ENCODE results near the gene PPP1R8. TPM values are rescaled to one million over a fixed set of nuclear protein-coding genes. Genes with fewer than 3 reads are reported as not detected.
A peak's percentile ranks its signal among the peaks of the same experiment; 100 is the strongest.

Gene PPP1R8
- total and polyA plus RNA-seq, 2 donors (not counting 1 experiment from before 2014, with no cell fraction given) = 42.2 to 48.9 TPM

- peak overlapping the region; percentile 93 for H3K9ac ChIP-seq (ENCODE audit: insufficient read depth, low read length)
- no peaks in the 10 kb centered on the region for H3K27me3 ChIP-seq (ENCODE audit: control insufficient read depth, insufficient read depth, low read length)
- no peaks in the 10 kb centered on the region for H3K36me3 ChIP-seq (ENCODE audit: control insufficient read depth, insufficient read depth, low read length)
- H3K4me3 ChIP-seq (replicated peaks in 1 of 4; ENCODE audit: control extremely low read depth in 1 of 4, insufficient read depth in 1 of 4, low read depth in 3 of 4, low read length in 4 of 4) = peak overlapping the region; percentile 76 to 91 (median 88)
- peak overlapping the region; percentile 95 for H3K27ac ChIP-seq (ENCODE audit: insufficient read depth, low read length)
- peaks cover 56% of the 10 kb centered on the region for H3K79me2 ChIP-seq (ENCODE audit: control insufficient read depth, insufficient read depth, low read length)
- peaks cover 3% of the 10 kb centered on the region for H4K20me1 ChIP-seq (ENCODE audit: control insufficient read depth, extremely low read depth, insufficient read depth, low read length)
- no peaks in the 10 kb centered on the region for H3K9me3 ChIP-seq (ENCODE audit: control insufficient read depth, insufficient read depth, low read depth, low read length)
- no peak overlapping the region for H2AFZ ChIP-seq (ENCODE audit: low read length)
- H3K4me1 ChIP-seq (ENCODE audit: control insufficient read depth, extremely low read depth, insufficient read depth, low read length) = peaks cover 8% of the 10 kb centered on the region
- peak overlapping the region; percentile 88 for H3K4me2 ChIP-seq (ENCODE audit: extremely low read depth, insufficient read depth, low read length)
- peak in 1 of 2 donors; percentile 13 for DNase-seq (ENCODE audit: low read depth in 2 of 2)
- TF ChIP-seq EZH2 (IDR thresholded peaks at IDR 0.05; ENCODE audit: low read length, missing control alignments) (no peak), CTCF (conservative IDR thresholded peaks at IDR 0.05 in 1 of 2, IDR thresholded peaks at IDR 0.05 in 1 of 2; ENCODE audit: low read depth in 1 of 2, low read length in 2 of 2) (no peak)
These were observed 1.2 kb downstream of the PPP1R8 start for GRCh38 chr1:27831568-27832410.

- Histone ChIP-seq H3K27me3 (ENCODE audit: control insufficient read depth, insufficient read depth, low read length) (no peaks in the 10 kb centered on the region), H3K27ac (ENCODE audit: insufficient read depth, low read length) (peak overlapping the region; percentile 32), H3K36me3 (ENCODE audit: control insufficient read depth, insufficient read depth, low read length) (no peaks in the 10 kb centered on the region), H3K79me2 (ENCODE audit: control insufficient read depth, insufficient read depth, low read length) (peaks cover 58% of the 10 kb centered on the region), H3K9me3 (ENCODE audit: control insufficient read depth, insufficient read depth, low read depth, low read length) (no peaks in the 10 kb centered on the region), H2AFZ (ENCODE audit: low read length) (no peak overlapping the region), H4K20me1 (ENCODE audit: control insufficient read depth, extremely low read depth, insufficient read depth, low read length) (peaks cover 3% of the 10 kb centered on the region), H3K9ac (ENCODE audit: insufficient read depth, low read length) (no peak overlapping the region), H3K4me2 (ENCODE audit: extremely low read depth, insufficient read depth, low read length) (peak overlapping the region; percentile 88), H3K4me1 (ENCODE audit: control insufficient read depth, extremely low read depth, insufficient read depth, low read length) (peaks cover 8% of the 10 kb centered on the region), H3K4me3 (replicated peaks in 1 of 4; ENCODE audit: control extremely low read depth in 1 of 4, insufficient read depth in 1 of 4, low read depth in 3 of 4, low read length in 4 of 4) (peak overlapping the region in 2 of 4 experiments; percentile 4 to 90)
- DNase-seq (ENCODE audit: low read depth in 2 of 2) = peak in 1 of 2 donors; percentile 85
- TF ChIP-seq EZH2 (IDR thresholded peaks at IDR 0.05; ENCODE audit: low read length, missing control alignments) (no peak), CTCF (conservative IDR thresholded peaks at IDR 0.05 in 1 of 2, IDR thresholded peaks at IDR 0.05 in 1 of 2; ENCODE audit: low read depth in 1 of 2, low read length in 2 of 2) (no peak)
These were observed 2.2 kb downstream of the PPP1R8 start for GRCh38 chr1:27832762-27833161.

GRCh38 chr1:27833470-27833869 lies 2.9 kb downstream of the PPP1R8 start:
- peaks cover 8% of the 10 kb centered on the region for H3K4me1 ChIP-seq (ENCODE audit: control insufficient read depth, extremely low read depth, insufficient read depth, low read length)
- H3K9me3 ChIP-seq (ENCODE audit: control insufficient read depth, insufficient read depth, low read depth, low read length) = no peaks in the 10 kb centered on the region
- no peak overlapping the region for H2AFZ ChIP-seq (ENCODE audit: low read length)
- no peaks in the 10 kb centered on the region for H3K36me3 ChIP-seq (ENCODE audit: control insufficient read depth, insufficient read depth, low read length)
- no peak overlapping the region for H3K4me3 ChIP-seq (replicated peaks in 1 of 4; ENCODE audit: control extremely low read depth in 1 of 4, insufficient read depth in 1 of 4, low read depth in 3 of 4, low read length in 4 of 4)
- H4K20me1 ChIP-seq (ENCODE audit: control insufficient read depth, extremely low read depth, insufficient read depth, low read length) = peaks cover 3% of the 10 kb centered on the region
- TF ChIP-seq EZH2 (IDR thresholded peaks at IDR 0.05; ENCODE audit: low read length, missing control alignments) (no peak), CTCF (conservative IDR thresholded peaks at IDR 0.05 in 1 of 2, IDR thresholded peaks at IDR 0.05 in 1 of 2; ENCODE audit: low read depth in 1 of 2, low read length in 2 of 2) (no peak)
- no peak overlapping the region for H3K9ac ChIP-seq (ENCODE audit: insufficient read depth, low read length)
- DNase-seq (ENCODE audit: low read depth in 2 of 2) = no peak
- H3K27ac ChIP-seq (ENCODE audit: insufficient read depth, low read length) = no peak overlapping the region
- peaks cover 58% of the 10 kb centered on the region for H3K79me2 ChIP-seq (ENCODE audit: control insufficient read depth, insufficient read depth, low read length)
- H3K4me2 ChIP-seq (ENCODE audit: extremely low read depth, insufficient read depth, low read length) = no peak overlapping the region
- H3K27me3 ChIP-seq (ENCODE audit: control insufficient read depth, insufficient read depth, low read length) = no peaks in the 10 kb centered on the region
